Liver (tissue), 3 donors: Measurements from ENCODE around the gene HAO2.
A peak's percentile ranks its signal among the peaks of the same experiment; 100 is the strongest.

Experiments
- ATF3 ChIP-seq: IDR thresholded peaks from 2 replicates; pipeline ENCODE4 v1.6.1; 2016; ENCODE audit warnings: antibody characterized with exemption
- CTCF ChIP-seq: fragments of 150-350 bp; IDR thresholded peaks from 2 replicates; pipeline ENCODE4 v1.5.1; 2017; ENCODE audit warnings: improper control_type of control experiment, low read depth, low read length; ENCODE audit not compliant: missing input control
- FOXA1 ChIP-seq: IDR thresholded peaks from 2 replicates; pipeline ENCODE4 v1.6.1; 2016; ENCODE audit warnings: antibody characterized with exemption
- MAX ChIP-seq: IDR thresholded peaks from 2 replicates; pipeline ENCODE4 v1.6.1; 2016; ENCODE audit warnings: antibody characterized with exemption
- NR2F2 ChIP-seq: IDR thresholded peaks from 2 replicates; pipeline ENCODE4 v1.6.1; 2016; ENCODE audit warnings: antibody characterized with exemption
- RAD21 ChIP-seq, 2 donors: IDR thresholded peaks; 2 replicates each; pipeline ENCODE4 v1.6.1; 2016; ENCODE audit warnings: antibody characterized with exemption in 2 of 2, mild to moderate bottlenecking in 2 of 2
- TAF1 ChIP-seq: conservative IDR thresholded peaks from 2 replicates; pipeline ENCODE4 v1.6.1; 2016; ENCODE audit warnings: antibody characterized with exemption, mild to moderate bottlenecking
- ZBTB33 ChIP-seq: IDR thresholded peaks from 2 replicates; pipeline ENCODE4 v1.6.1; 2016; ENCODE audit warnings: antibody characterized with exemption
- donor health status: healthy.
- donor health status: healthy.

- no peak for TF ChIP-seq CTCF
- no peak for TF ChIP-seq MAX
- TF ChIP-seq FOXA1, result no peak
- TF ChIP-seq ZBTB33, result no peak
- no peak for TF ChIP-seq TAF1
- no peak for TF ChIP-seq NR2F2
- no peak for TF ChIP-seq ATF3
- peak in 1 of 2 donors; percentile 27 for TF ChIP-seq RAD21 (IDR thresholded peaks at IDR 0.05)
Observed at GRCh38 chr1:119394085-119394484, 25.5 kb downstream of the HAO2 start.
